ENCODE data around the gene CASP8.

DNA sequence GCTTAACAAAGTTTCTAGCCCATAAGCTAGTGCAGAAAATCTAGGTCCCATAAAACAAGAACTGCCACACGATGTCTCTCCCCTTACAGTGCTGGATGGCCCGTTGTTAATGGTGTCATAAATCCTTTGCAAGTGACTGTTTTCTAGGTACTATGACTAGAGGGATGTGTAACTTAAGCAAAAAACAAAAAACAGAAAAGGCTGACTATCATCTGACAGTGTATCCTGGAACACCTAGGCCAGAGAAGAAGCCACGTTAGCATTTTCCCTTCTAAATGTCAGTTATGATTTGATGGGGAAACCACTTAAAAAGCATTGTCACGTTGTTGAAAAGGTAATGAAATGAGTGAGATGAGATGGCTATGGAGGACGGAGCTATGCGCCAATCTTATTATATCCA is 2.4 kb downstream of the CASP8 start:
- TF ChIP-seq, protein P1, sequence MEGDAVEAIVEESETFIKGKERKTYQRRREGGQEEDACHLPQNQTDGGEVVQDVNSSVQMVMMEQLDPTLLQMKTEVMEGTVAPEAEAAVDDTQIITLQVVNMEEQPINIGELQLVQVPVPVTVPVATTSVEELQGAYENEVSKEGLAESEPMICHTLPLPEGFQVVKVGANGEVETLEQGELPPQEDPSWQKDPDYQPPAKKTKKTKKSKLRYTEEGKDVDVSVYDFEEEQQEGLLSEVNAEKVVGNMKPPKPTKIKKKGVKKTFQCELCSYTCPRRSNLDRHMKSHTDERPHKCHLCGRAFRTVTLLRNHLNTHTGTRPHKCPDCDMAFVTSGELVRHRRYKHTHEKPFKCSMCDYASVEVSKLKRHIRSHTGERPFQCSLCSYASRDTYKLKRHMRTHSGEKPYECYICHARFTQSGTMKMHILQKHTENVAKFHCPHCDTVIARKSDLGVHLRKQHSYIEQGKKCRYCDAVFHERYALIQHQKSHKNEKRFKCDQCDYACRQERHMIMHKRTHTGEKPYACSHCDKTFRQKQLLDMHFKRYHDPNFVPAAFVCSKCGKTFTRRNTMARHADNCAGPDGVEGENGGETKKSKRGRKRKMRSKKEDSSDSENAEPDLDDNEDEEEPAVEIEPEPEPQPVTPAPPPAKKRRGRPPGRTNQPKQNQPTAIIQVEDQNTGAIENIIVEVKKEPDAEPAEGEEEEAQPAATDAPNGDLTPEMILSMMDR (IDR thresholded peaks at IDR 0.05) = no peak
- TF ChIP-seq POLR2A (IDR thresholded peaks at IDR 0.05) (no peak), POLR2AphosphoS5 (IDR thresholded peaks at IDR 0.05) (no peak), EP300 (IDR thresholded peaks at IDR 0.05) (no peak)

Data from sigmoid colon (tissue), 4 donors.